GM12872 (cell line): ENCODE measurements around the gene MMD.

Experiments
- CTCF ChIP-seq: IDR thresholded peaks from 3 replicates; pipeline ENCODE4 v1.5.1; 2011; ENCODE audit warnings: low read depth, mild to moderate bottlenecking, low read length, moderate library complexity; ENCODE audit not compliant: insufficient read depth

Gene MMD

GRCh38 chr17:55432358-55433028, 10.9 kb upstream of the MMD start:
- no peak for TF ChIP-seq CTCF

DNA sequence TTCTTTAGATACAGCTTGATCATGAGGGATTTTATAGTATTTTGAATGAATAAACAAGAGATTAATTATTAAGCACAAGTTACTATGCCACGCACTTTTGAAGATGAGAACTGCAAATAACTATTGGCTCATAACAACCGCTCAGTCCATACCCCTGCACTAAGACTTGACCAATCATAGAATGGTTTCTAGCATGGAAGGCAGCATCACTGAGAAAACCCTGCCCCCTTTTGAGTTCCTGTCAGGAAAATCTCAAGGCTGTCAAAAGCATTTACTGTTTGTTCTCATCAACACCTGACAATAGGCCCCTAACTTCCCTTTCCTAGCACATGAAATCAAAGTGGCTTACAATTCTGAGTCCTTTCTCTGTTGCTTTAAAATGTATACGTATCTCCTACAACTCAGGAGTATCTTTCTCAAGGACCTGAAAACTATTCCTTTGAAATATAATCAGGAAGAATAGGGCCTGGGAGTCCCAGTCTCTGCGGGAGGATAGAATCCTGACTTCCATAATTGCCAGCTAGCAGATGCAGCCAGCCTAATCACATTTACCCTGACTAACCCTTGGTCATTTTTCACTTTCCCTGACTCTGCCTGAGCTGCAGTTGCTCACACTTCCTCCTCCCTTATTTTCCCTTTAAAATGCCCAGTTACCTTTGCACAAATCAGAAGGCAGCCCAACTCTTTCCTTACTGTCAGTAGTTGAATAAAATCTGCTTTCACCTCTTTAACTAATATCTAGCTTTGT, 9.1 kb upstream of the MMD start:
- TF ChIP-seq CTCF = no peak

DNA sequence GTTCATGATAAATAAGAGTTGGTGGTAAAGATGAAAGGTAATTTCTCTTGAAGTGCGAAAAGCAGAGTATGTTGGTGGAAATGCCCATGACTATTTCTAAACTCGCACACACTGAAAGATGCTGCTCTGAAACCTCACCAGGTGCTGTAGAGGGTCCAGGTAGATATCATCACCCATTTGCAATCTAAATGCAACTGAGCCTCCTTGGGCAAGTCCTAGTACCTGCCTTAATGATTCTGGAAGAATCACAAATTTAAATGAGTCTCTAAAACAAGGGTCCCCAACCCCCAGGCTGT, 5.9 kb upstream of the MMD start:
- no peak for TF ChIP-seq CTCF

DNA sequence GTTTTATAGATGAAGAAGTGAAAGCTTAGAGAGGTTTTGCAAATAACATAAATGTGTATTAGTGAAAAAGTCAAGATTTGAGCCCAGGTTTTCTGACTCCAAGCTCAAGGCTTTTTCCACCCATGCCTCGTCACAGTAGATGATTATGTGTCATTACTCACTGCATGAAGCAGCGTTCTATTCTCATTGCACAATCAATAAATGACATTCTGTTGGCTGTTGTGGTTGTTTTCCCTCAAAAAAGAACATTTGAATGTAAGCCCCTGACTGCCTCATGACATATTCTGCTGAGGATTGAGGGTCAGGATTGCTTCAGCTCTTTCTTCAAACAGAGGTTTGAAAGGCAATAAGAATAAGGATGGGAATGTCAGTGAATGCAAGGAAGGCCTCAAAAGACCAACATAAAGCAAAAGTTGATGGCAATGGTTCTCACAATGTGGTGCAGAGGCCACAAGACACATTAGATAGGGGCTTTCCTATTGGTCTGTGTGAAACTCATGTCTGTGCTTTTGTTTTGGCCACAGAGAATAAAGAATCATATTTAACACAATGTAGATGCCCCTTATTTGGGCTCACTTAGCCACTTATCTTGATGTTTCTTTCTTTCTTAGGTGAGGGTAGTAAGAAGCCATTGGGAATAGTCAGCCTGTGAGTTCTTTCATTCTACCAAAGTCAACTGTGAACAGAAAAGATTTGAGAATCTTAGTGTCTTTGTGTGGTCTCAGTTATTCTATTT, 5.4 kb upstream of the MMD start:
- TF ChIP-seq CTCF = no peak

- no peak for TF ChIP-seq CTCF
Observed at GRCh38 chr17:55424893-55425540, 3.4 kb upstream of the MMD start.

DNA sequence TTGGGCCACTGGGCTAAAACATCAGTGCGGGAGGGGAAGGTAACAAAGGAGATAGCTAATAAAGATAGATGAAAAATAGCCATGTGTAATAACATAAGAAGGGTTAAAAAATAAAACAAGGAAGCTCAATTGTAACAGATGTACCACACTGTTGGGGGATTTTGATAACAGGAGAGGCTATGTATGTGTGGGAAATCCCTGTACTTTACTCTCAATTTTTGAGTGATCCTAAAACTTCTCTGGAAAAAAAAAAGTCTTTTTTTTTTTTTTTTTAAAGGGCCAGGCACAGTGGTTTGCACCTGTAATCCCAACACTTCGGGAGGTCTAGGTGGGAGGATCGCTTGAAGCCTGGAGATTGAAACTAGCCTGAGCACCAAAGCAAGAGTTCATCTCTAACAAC, 1.9 kb upstream of the MMD start:
- no peak for TF ChIP-seq CTCF

DNA sequence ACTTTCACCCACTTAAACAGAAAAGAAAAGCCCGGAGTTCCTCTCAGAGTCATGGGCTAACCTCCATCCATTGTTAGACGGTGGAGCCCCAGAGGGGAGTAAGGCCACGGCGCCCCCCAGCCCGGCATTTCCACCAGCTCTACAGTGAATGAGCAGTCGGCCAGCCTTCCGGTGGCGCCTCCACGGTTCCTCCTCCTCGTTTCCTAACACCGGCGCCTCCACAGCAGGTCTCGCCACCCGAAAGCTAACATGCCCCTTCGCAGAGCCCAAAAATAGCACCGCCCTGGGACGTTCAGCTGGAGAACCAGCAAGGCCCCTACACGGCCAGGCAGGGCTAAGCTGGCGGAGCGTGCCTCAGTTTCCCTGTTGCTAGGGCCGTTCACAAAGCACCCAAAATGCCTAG, 858 bp downstream of the MMD start:
- TF ChIP-seq CTCF = no peak
